ENCODE data around the gene KCNG3.

GRCh38 chr2:42488297-42488696, 5.5 kb downstream of the KCNG3 start:
- TF ChIP-seq, protein P1, sequence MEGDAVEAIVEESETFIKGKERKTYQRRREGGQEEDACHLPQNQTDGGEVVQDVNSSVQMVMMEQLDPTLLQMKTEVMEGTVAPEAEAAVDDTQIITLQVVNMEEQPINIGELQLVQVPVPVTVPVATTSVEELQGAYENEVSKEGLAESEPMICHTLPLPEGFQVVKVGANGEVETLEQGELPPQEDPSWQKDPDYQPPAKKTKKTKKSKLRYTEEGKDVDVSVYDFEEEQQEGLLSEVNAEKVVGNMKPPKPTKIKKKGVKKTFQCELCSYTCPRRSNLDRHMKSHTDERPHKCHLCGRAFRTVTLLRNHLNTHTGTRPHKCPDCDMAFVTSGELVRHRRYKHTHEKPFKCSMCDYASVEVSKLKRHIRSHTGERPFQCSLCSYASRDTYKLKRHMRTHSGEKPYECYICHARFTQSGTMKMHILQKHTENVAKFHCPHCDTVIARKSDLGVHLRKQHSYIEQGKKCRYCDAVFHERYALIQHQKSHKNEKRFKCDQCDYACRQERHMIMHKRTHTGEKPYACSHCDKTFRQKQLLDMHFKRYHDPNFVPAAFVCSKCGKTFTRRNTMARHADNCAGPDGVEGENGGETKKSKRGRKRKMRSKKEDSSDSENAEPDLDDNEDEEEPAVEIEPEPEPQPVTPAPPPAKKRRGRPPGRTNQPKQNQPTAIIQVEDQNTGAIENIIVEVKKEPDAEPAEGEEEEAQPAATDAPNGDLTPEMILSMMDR (IDR thresholded peaks at IDR 0.05): no peak
- no peak for TF ChIP-seq POLR2A (IDR thresholded peaks at IDR 0.05)
